Fibroblast of skin of back (primary cell): Measurements from ENCODE around the gene GRHPR.

Experiments
- DNase-seq: peaks from one replicate; pipeline ENCODE4 v3.0.0-alpha.2; 2013

Gene GRHPR

DNA sequence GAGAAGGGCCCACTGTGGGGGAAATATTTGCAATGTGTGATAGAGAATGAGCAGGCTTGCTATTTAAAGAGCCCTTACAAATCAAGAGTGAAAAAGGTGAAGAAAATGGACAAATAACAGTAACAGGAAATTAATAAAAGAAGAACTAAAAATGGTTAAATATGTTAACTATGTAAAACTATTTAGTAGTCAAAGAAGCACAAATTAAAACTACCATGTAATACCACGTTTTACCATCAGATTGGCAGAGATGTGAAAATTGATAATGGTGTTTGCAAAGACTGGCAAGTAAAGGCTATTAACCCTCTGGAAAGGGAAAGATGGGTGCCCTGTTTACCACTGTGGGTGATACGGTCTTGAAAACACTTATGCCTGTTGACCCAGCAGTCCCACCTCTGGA is 23.2 kb upstream of the GRHPR start:
- no peak for DNase-seq

DNA sequence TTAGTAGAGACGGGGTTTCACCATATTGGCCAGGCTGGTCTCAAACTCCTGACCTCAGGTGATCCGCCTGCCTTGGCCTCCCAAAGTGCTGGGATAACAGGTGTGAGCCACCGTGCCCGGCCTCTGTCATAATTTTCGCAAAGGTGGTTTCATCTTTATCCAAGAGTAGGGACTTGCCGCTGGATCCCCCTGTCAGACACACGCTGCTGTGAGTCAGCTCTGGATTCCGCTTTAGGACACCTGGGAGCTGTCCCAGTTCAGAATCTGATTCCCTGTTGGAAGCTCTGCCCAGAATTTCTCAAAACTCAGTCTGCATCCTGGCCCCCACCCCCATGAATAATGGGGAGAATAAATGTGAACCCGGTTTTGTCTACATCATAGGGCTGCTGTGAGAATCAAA is 17.9 kb upstream of the GRHPR start:
- no peak for DNase-seq

DNA sequence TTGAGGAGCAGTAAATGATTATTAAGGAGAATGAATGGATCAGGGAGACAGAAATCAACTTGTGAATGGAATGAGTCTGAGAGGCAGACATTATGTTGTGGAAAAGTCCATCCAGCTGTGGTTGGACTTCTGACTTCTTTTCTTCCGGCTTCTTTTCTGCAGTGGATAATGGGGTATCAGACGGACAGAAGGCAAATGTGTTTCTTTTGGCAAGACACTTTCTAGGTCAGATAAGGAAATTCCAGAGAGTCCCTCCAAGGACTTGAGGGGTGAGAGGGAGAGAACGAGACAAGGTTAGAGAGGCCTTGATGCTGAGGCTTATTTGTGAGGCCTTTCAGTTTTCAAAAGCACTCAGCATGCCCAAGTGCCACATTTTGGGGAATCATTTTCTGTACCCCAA is 17.1 kb upstream of the GRHPR start:
- no peak for DNase-seq

DNA sequence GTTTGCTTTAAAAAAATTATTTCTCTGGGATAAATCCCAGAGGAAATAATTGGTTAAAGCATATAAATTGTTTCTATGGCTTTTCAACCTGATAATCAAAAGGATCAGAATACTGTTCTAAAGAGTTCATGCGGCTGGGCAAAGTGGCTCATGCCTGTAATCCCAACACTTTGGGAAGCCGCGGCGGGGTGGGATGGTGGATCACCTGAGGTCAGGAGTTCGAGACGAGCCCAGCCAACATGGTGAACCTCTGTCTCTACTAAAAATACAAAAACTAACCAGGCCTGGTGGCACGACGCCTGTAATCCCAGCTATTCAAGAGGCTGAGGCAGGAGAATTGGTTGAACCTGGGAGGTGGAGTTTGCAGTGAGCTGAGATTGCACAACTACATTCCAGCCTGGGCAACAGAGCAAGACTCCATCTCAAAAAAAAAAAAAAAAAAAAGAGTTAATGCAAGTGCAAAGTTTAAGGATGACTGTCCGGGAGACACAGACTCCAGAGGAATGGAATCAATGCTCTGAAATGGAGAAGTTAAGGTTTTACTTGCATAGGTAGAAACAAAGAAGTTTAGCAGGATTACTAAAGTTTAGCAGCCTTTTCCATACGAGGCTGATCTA is 16.6 kb upstream of the GRHPR start:
- no peak for DNase-seq

DNA sequence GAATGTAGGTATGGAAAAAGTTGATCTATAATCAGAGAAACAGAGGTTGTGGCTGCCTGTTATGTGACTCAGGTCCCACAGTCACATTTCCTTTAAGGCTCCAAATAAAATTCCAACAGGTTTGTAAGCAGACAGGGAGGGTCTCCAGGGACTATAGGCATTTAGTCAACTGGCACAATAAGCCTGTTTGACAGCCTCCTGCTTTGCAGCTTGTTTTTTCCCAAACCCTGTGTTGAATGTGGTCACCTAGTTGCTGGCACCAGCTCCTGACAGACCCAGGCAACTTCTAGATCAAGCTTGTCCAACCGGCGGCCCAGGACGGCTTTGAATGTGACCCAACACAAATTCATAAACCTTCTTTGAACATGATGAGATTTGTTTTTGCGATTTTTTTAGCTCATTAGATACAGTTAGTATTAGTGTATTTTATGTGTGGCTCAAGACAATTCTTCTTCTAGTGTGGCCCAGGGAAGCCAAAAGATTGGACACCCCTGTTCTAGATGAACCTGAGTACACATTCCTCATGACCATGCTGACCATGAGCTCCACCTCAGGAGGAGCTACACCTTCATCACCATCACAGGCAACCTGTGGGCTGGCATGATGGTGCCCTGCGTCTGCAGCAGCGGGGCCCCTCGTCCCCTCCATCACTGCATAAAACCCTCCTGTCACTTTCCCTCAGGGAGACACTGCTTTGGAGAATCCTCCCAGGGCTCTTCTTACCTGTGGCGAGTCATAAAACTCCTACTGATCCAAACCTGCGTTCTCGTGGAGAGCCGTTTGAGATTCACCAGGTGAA is 15.7 kb upstream of the GRHPR start:
- no peak for DNase-seq

DNA sequence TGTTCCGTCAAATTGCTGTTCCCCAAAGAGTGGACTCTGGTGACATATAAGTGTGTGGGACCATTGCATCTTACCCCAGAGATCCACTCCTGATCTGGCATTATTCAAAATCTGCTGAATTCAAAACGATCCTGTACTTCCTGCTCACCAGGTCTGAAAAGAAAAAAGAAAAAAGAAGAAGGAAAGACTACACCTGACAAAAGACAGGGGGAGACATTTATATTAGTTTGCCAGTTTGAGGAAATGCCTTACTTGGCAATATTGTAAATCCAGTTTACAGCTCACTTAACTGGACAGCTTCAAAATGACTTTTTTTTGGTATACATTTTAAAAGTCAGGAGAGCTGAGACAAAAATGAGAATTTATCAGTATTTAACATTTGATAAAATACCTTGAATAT is 15.0 kb upstream of the GRHPR start:
- DNase-seq, result no peak

DNA sequence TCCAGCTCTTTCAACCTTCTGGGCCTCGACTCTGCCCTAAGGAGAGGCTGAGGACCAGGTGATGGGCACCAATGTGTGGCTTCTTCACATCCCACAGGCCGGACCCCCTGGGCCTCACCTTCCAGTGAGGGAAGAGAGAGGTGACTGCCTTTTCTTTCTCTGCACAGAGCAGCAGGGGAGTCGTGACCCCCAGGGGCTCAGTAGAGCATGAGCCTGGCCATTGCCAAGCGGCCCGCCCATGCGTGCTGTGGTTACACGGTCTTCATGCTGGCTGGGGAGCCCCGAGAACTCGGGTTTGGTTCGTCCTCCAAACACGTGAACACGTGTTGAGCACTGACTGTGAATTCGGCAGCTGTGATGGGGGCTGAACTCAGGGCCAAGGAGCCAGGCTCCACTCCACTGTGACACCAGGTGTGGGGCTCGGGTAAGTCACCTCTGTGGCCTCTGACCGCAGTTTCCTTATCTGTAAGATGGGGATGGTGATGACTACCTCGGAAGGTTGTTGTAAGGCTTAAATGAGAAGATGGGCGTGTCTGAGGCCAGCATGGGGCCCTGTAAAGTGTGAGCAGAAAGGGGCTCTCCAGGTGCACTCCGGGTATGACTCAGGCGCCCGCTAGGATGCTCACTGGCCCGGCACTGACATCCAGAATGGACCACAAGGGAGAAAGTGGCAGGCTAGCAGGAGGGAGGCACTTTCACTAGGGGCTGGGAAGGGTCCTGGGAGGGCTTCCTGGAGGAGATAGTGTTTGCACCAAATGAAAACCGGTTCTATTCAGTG is 13.4 kb upstream of the GRHPR start:
- DNase-seq, result no peak

DNA sequence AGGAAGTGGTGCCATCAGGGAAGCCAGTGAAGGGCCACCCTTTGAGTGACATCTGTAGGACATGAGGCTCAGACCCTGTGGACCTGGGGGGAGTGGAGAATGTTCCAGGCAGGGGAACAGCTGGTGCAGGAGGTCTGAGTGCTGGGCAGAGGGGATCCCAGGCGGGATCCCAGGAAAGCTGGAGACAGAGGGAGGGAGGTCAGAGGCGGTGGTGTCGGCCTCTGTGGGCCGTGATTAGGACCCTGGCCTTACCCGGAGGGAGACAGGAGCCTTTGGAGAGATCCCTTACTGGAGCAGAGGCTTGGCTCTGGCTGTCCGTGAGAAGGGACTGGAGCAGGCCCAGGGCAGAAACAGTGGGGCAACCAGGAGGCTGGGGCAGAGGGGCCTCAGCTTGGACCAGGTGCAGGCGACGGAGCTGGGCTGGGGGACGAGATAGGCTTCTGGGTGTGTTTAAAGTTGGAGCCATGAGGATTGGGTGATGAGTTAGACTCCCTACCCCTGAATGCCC is 12.1 kb upstream of the GRHPR start:
- no peak for DNase-seq

DNA sequence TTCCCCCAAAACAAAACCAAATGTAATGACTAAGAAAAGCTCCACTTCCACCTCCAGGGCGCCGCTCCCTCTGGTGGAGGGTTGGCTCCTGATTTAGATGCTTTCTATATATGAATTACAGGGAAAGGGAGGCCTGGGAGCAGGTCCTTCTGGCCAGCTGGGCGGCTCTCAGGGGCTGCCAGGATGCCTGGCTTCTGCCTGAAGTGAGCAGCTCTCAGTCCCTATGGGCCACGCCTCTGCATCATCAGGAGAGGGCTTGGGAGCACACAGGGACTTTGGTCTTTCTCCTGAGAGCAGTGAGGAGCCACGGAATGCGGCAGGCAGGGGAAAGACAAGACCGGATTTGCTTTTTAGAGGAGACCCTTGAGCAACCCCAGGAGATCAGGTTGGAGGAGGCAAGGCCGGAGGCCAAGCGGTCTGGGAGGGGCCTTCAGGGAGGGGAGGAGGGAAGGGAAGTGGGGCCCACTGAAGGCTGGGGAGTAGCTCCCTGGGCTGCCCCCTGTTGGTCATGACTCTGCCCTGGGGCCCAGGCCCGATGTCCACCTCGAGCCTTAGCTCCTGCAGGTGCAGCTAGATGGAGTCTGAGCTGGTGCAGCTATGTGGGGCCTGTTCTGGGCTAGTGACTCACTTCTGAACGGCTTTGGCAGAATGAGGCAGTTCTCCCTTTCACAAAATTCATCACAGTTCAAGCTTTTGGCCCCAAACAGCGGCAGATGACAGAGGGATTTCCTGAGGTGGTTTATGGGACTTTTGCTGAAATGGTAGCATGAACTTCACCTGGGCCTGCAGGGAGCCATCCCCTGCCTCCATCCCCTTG is 11.3 kb upstream of the GRHPR start:
- DNase-seq, result peak; percentile 13

DNA sequence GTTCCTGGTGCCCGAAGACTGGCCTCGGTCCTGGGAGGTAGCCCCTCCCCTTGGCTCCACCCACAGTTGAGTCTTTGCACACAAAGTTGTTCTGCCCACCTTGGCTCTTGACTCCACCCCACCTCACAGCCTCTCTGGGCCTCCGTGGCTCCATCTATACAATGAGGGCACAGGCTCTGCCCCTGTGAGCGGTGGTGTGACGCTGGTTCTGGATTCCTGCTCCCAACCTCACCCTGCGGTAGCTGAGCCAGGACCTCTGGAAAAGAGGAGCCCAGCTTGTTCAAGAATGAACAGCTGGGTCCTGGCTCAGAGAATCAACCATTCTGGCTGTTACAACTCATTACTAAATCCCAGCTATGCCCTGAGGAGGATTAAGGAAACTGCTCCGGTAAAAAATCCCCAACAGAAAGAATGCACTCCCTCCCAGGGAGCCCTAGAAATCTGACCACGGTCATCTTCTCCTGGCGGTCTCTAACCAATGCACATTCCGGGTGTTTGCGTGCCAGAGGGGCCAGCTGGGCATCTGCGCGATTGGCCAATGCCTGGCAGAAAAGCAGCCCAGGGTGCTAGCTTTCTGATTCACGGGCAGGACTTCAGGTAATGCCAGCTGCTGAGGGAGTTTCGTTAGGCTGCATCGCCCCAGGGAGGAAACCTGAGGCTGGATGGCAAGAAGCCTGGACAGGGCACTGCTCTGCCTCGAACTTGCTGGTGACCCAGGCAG is 9.9 kb upstream of the GRHPR start:
- DNase-seq, result peak; percentile 36

DNA sequence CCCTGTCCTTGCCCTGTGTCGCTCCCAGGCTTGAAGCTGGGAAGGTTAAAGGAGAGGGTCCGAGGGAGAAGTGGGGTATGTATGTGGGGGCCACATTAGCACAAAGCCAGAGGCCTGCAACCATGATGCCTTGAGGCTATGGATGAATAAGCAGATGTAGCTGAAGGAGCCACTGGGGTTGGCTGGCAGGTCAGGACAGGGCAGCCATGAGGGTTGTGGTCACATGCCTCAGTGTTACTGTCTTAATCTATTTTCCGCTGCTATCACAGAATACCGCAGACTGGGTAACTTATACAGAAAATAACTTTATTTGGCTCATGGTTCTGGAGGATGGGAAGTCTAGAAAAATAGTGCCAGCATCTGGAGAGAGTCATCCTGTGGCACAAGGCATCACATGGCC is 9.2 kb upstream of the GRHPR start:
- no peak for DNase-seq

DNA sequence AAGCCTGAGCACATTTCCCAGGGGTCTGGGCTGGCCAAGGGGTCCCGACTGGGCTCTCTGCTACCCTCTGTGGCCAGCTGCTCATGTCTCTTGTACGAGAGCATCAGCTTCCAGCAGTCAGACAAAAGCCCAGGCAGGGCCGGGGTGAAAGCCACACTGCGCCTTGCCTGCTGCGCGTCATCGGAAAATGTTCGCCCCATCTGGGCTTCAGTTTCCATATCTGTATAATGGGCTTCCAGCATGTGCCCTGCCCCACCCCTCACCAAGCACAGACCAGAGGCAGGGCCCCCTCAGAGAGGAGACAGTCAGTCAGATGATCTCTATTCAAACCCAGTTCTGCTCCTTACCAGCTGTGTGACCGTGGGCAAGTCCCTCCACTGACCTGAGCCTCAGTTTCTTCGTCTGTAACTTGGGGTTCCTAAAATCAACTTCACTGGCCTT is 8.0 kb upstream of the GRHPR start:
- no peak for DNase-seq

DNA sequence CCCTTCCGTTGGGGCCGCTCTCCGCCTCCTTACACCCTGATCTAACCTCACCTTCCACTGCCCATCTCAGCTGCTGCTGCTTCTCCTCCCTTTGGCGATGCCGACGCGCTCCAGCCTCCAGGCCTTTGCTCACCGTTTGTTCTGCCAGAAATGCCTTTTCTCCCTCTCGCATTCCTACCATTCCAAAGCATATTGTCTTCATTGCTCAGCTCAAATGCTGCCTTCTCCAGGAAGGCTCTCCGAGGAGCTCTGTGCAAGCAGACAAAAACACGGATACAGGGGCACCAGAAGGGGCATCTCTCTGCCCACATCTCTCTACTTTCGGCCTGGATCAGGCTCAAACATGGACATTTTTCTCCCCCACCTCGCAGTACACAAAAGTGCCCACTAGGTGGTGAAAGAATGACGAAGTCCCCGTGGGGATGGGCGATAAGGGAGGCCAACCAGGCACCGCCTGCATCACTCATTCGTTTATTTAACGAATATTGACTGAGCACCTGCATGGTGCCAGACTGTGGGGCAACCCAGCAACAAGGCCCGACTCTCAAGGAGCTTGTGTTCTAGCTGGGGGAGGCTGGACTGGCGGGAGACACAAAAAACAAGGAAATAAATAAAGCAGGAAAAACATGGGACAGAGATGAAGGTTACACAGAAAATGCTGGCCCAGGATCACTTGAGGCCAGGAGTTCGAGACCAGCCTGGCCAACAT is 7.3 kb upstream of the GRHPR start:
- DNase-seq, result peak; percentile 81

DNA sequence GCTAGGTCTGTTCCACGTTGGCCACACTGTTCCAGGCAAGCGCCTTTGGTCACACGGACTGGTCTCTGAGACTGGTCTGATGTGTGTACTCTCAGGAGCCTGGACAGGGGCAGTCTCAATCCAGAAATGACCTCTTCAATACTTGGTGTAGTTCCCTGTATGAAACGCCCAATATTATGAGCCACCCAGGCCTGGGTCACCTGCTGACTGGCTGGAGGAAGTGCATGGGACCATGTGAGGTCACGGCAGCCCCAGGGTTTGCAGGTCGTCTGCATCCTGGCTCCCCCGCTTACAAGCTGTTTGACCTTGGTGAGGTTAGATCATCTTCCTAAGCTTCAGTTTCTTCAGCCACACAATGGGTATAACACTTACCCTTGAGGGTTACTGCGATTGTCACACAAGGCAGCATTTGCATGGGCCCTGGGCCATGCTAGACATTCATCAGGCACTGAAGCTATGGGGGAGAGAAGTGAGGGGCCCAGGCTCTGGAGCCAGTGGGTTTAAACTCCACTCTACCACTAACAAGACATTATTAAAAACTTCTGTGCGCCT is 5.2 kb upstream of the GRHPR start:
- DNase-seq, result no peak

DNA sequence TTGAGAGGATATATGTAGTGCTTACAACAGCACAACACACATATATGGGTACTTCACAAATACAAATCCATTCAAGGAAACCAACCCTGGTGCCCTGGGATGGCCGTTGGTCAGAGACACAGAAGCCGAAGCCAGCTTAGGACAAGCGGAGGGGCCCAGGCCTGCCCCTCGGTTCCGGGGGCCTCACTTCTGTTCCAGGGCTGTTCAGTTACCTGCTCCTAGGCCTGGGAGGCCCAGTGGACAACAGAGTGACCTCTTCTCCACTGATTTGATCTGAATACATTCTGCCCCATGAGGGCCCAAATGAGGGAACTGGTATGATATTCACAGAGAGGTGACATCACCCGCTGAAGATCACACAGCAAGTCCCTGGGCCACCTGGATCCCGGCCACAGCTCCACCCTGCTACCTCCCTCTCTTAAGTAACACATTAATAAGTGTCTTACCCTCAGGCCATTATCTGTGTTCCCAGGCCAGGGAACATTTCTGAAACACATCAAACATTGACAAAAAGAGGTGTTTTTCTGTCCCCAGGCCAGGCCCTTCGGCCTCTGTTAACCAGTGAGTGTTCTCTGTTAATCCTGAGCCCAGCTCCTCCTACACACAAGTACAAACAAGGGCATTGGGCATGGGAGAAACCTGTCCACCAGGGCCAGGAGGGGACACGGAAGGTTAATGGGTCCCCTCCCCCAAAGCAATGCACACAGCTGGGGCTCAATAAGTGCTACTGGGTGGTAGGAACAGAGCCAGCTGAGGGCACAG is 4.5 kb upstream of the GRHPR start:
- no peak for DNase-seq

DNA sequence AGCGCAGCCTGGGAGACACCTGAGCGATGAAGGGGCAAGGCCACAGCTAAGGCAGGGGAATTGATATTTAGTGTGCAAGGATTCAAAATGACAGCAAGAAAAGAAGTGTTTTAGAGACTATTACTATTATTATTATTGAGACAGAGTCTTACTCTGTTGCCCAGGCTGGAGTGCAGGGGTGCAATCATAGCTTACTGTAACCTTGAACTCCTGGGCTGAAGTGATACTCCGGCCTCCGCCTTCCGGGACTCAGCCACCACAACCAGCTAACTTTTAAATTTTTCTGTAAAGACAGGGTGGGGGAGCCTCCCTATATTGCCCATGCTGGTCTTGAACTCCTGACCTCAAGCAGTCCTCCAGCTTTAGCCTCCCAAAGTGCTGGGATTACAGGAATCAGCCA is 3.3 kb upstream of the GRHPR start:
- DNase-seq, result no peak

DNA sequence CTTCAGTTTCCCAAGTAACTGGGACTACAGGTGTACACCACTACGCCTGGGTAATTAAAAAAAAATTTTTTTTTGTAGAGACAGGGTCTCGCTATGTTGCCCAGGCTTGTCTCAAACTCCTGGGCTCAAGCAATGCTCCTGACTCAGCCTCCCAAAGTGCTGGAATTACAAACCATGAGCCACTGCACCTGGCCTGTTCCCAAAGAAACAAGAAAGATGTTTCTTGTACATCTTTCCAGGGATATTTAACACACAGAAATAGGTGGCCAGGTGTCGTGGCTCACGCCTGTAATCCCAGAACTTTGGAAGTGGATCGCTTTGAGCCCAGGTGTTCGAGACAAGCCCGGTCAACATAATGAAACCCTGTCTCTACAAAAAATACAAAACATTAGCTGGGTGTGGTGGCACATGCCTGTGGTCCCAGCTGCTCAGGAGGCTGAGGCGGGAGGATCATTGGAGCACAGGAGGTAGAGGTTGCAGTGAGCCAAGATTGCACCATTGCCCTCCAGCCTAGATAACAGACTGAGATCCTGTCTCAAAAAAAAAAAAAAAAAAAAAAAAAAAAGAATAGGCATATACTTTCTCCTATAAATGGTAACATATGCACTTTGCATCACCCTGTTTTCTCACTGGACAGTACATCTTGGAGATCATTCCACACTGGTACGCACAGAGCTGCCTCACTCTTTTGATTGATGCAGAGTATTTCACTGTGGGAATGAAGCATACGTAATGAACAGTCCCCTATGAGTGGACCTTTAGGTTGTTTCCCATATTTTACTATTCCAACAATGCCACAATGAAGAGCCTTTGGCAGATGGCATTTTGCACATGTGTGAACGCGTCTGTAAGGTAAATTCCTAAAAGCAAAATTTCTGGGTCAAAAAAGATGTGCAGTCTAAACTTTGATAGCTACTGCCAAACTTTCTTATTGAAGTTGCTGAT is 2.0 kb upstream of the GRHPR start:
- DNase-seq, result no peak

DNA sequence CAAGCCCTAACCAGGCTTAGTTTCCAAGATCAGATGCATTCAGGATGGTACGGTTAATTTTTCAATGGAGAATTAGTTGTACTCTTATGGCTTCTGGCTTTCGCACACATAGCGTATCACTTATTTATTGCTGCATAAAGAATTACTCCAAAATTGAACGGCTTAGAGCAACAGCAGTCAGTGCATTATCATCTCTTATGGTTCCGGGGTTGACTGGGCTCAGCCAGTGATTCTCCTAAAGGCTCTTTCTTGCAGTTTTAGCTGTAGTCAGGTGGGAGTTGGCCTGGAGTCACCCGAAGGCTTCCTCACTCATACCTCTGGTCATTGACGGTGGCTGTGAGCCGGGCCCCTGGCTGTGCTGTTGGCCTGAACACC is 595 bp upstream of the GRHPR start:
- DNase-seq, result no peak

DNA sequence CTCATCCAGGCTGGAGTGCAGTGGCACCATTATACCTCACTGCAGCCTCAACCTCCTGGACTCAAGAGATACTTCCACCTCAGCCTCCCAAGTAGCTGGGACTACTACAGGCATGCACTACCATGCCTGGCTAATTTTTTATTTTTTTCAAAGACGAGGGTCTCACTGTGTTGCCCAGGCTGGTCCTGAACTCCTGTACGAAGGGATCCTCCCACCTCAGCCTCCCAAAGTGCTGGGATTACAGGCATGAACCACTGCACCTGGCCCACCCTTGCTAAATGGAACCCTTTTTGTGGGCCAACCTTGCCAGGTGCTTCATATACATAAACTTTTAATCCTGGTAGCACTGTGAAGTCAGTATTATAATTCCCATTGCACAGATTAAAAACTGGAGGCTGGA is 1.0 kb downstream of the GRHPR start:
- no peak for DNase-seq
